Measurements from ENCODE around the gene INPP5A.

- TF ChIP-seq CTCF (conservative IDR thresholded peaks at IDR 0.05; ENCODE audit: low read length): no peak
- no peak for TF ChIP-seq EZH2phosphoT487 (IDR thresholded peaks at IDR 0.05; ENCODE audit: borderline replicate concordance)
Measured at GRCh38 chr10:132609211-132609610, 71.6 kb downstream of the INPP5A start.

Measured in Loucy (cell line).